MM.1S (cell line): ENCODE measurements around the gene TXNIP.

Experiments used
- CTCF ChIP-seq: fragments of 300-600 bp; sonication (generic); IDR thresholded peaks from 2 replicates; pipeline ENCODE4 v1.5.1; 2016; ENCODE audit warnings: antibody characterized with exemption, low read length, mixed read lengths
- EZH2 ChIP-seq: fragments of 300-600 bp; sonication (generic); optimal IDR thresholded peaks from 2 replicates; pipeline ENCODE3; 2017; ENCODE audit warnings: low read depth, mild to moderate bottlenecking, antibody characterized with exemption, low read length, mixed read lengths

GRCh38 chr1:145949219-145949618 is 47.2 kb downstream of the TXNIP start:
- TF ChIP-seq CTCF, result no peak
- no peak for TF ChIP-seq EZH2
